Measurements from ENCODE around the gene BOD1.

The BOD1 gene

GRCh38 chr5:173572431-173573125, 43.9 kb downstream of the BOD1 start:
- TF ChIP-seq, protein P1, sequence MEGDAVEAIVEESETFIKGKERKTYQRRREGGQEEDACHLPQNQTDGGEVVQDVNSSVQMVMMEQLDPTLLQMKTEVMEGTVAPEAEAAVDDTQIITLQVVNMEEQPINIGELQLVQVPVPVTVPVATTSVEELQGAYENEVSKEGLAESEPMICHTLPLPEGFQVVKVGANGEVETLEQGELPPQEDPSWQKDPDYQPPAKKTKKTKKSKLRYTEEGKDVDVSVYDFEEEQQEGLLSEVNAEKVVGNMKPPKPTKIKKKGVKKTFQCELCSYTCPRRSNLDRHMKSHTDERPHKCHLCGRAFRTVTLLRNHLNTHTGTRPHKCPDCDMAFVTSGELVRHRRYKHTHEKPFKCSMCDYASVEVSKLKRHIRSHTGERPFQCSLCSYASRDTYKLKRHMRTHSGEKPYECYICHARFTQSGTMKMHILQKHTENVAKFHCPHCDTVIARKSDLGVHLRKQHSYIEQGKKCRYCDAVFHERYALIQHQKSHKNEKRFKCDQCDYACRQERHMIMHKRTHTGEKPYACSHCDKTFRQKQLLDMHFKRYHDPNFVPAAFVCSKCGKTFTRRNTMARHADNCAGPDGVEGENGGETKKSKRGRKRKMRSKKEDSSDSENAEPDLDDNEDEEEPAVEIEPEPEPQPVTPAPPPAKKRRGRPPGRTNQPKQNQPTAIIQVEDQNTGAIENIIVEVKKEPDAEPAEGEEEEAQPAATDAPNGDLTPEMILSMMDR (IDR thresholded peaks at IDR 0.05; ENCODE audit: borderline replicate concordance, insufficient read depth, low read depth, low read length): no peak
- no peak overlapping the region for H3K4me3 ChIP-seq (ENCODE audit: low read depth, low read length)

- TF ChIP-seq, protein P1 (IDR thresholded peaks at IDR 0.05; ENCODE audit: borderline replicate concordance, insufficient read depth, low read depth, low read length): no peak
- H3K4me3 ChIP-seq (ENCODE audit: low read depth, low read length): no peak overlapping the region
Observed at GRCh38 chr5:173570321-173571090, 45.9 kb downstream of the BOD1 start.

GRCh38 chr5:173568703-173569102, 47.7 kb downstream of the BOD1 start:
- no peak overlapping the region for H3K4me3 ChIP-seq (ENCODE audit: low read depth, low read length)
- TF ChIP-seq, protein P1 (IDR thresholded peaks at IDR 0.05; ENCODE audit: borderline replicate concordance, insufficient read depth, low read depth, low read length): no peak

DNA sequence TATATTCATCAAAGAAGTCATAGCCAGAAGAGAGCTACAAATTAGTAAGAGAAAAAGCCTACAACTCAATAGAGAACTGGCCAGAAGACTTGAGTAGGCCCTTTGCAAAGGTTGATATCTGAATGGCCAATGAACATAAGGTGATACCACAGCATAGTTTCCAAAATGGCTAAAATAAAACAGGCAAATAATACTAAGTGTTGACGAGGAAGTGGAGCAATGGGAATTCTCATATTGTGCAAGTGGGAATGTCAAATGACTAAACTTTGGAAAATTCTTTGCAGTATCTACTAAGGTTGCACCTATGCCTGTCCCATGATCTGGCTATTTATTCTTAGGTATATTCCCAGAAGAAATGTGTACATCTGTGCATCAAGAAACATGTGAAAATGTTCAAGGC, 48.3 kb downstream of the BOD1 start:
- H3K4me3 ChIP-seq (ENCODE audit: low read depth, low read length): no peak overlapping the region
- TF ChIP-seq, protein P1 (IDR thresholded peaks at IDR 0.05; ENCODE audit: borderline replicate concordance, insufficient read depth, low read depth, low read length): no peak

- H3K4me3 ChIP-seq (ENCODE audit: low read depth, low read length): no peak overlapping the region
- TF ChIP-seq, protein P1 (IDR thresholded peaks at IDR 0.05; ENCODE audit: borderline replicate concordance, insufficient read depth, low read depth, low read length): no peak
Observed at GRCh38 chr5:173567548-173567947, 48.9 kb downstream of the BOD1 start.

- TF ChIP-seq, protein P1 (IDR thresholded peaks at IDR 0.05; ENCODE audit: borderline replicate concordance, insufficient read depth, low read depth, low read length): no peak
- no peak overlapping the region for H3K4me3 ChIP-seq (ENCODE audit: low read depth, low read length)
Observed at GRCh38 chr5:173565491-173566072, 50.9 kb downstream of the BOD1 start.
